GM19395 (cell line): ENCODE results near the gene PRRT3.
A peak's percentile ranks its signal among the peaks of the same experiment; 100 is the strongest.
"Not testable (repeated sequence)": the region's sequence is repeated elsewhere in the genome, so short reads cannot be mapped to it uniquely, and the experiment has no call there.

Experiments used
- ATAC-seq: cut with Tn5 transposase; IDR thresholded peaks from one replicate; pipeline ENCODE4 v1.9.1; 2021; ENCODE audit warnings: mild to moderate bottlenecking, moderate library complexity; ENCODE audit not compliant: unreplicated experiment

The PRRT3 gene

DNA sequence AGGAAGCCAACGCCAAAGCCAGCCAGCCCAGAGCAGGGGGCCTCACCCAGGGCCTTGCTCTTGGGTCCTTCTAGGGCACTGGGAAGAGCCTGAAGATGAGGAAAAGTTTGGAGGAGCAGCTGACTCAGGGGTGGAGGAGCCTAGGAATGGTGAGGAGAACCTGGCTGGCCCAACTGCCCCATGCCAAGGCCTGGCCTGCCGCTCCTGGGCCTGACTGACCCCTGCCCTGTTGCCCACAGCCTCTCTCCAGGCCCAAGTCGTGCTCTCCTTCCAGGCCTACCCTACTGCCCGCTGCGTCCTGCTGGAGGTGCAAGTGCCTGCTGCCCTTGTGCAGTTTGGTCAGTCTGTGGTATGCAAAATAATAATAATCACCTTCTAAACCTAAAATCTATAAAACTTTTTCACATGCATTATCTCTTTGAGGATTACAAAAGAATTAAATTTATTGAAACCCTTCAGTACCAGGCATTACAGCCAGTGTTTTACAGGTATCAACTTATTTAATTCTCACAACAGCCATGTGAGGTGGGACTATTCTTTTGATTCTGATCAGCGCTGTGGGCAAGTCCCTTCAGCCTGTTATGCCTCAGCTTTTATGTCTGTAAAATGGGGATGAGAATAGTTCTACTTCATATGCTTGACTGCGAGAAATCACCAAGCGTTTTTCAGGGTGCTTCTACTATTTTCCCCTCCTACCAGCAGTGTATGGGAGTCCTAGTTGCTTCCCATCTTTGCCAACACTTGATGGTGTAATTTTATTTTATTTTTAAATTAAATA, 33.8 kb downstream of the PRRT3 start:
- ATAC-seq, result no peak

DNA sequence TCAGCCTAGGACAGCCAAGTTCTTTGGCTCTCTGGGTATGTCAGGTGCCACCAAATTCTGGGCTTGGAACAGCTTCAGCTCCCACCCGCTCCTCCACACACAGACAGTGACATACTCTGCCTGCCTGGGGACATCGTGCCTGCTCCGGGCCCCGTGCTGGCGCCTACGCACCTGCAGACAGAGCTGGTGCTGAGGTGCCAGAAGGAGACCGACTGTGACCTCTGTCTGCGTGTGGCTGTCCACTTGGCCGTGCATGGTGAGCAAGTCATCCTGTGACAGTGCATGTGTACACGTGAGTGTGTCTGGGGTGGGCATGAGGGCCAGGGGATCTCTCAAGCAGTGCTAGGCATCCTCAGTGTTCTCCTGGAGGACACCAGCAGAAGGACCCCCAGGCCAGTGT, 34.4 kb downstream of the PRRT3 start:
- ATAC-seq, result no peak

DNA sequence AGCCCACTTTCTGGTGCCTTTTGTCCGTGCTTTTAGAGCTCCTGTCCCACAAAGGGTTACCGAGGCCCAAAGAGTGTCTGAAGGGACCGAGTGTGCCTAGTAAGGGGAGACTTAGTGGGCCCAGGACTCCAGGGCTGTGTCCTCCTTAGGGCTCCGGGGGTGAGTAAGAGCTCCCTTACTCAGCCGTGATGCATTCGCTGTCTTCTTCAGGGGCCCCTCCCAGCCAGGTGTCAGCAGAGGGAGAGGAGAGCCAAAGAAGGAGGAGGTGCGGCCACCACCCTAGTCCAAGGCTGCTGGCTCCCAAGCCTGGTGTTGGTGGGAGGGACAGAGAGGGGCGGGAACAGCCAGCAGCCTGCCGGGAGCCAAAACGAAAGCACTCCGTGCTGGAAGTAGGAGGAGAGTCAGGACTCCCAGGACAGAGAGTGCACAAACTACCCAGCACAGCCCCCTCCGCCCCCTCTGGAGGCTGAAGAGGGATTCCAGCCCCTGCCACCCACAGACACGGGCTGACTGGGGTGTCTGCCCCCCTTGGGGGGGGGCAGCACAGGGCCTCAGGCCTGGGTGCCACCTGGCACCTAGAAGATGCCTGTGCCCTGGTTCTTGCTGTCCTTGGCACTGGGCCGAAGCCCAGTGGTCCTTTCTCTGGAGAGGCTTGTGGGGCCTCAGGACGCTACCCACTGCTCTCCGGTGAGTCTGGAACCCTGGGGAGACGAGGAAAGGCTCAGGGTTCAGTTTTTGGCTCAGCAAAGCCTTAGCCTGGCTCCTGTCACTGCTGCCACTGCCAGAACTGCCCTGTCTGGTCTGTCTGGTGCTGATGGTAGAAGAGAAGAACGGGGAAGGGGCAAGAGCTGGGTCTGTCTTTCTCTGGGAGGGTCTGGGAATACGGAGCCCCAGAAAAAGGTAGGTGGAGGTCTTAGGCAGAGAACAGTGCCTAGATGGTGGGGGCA, 35.2 kb downstream of the PRRT3 start, which contains the start of gene IL17RC:
Gene IL17RC, plus strand, starts transcription at position 365 of the 947 bp plus-strand sequence. Its CDS starts 218 bp downstream, at position 583.
- ATAC-seq, result no peak

DNA sequence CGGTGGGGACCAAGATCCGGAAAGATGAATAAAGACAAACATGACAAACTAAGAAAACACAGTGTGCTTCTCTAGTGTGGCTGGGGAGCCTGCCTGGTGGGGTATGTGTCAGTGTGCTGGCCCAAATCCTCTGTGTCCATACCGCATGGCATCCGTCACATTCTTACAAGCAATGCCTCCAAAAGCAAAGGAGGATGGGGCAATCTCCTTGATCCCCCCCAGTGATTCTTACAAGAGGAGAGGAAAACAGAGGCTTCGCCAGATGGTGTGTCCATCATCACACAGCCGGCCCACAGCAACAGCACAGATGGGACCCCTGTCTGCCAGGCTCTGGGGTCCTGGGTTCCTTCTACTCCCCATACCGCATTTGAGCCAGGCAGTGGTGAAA, 35.9 kb downstream of the PRRT3 start:
- ATAC-seq, result no peak

DNA sequence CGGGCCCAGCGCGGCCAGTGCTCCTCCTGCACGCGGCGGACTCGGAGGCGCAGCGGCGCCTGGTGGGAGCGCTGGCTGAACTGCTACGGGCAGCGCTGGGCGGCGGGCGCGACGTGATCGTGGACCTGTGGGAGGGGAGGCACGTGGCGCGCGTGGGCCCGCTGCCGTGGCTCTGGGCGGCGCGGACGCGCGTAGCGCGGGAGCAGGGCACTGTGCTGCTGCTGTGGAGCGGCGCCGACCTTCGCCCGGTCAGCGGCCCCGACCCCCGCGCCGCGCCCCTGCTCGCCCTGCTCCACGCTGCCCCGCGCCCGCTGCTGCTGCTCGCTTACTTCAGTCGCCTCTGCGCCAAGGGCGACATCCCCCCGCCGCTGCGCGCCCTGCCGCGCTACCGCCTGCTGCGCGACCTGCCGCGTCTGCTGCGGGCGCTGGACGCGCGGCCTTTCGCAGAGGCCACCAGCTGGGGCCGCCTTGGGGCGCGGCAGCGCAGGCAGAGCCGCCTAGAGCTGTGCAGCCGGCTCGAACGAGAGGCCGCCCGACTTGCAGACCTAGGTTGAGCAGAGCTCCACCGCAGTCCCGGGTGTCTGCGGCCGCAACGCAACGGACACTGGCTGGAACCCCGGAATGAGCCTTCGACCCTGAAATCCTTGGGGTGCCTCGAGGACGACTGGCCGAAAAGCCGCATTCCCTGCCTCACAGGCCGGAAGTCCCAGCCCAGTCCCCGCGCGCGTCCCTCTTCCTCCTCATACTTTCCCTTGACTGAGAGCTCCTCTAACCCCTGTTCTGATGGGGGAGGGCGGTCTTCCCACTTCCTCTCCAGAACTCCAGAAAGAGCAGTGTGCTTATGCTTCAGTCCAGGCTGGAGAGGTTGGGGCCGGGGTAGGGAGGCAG, 36.7 kb downstream of the PRRT3 start:
- ATAC-seq, result peak; percentile 48

DNA sequence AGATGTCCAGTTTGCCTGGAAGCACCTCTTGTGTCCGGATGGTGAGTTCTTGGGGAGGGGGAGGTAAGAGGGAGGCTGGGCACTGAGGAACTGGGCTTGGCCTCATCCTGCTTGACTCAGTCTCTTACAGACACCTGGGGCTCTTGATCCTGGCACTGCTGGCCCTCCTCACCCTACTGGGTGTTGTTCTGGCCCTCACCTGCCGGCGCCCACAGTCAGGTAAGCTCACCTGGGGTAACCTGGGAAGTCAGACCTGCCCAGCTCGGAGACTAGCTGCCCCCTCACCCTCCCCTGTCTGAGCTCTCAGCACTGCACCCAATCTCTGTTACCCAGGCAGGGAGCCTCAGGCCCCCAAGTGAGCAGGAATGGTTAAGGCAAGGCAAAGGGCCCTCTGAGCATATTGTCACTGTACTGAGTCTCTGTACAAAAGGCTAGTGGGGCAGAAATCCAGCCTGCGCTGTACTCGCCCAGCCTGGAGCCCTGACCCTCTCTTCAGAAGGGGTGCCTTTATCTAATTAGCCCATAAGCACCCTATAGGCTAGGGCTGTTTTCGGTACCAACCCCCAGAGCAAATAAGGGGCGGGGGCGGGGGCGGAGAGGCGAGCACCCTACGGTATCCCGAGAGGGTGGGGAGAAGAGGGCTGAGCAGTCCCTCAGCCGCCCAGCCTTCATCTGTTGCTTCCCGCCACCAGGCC, 37.5 kb downstream of the PRRT3 start:
- peak; percentile 58 for ATAC-seq

DNA sequence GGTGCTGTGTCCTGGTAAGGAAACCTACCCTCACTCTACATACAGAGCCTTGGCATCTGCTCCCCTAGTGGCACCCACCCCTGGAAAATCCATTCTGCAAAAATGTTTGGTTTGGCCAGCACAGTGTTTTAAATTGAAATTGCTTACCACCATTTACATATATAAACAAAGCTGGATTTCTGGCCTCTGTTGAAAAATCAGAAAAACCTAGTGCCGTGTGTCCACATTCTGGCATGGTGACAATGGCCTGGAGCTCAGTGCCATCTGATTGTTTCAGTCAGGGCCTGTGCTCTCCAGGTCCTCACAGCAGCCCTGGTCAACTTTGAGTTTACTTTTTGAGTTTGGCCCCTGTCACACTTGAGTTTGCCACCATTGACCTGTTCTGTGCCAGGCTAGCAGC, 38.2 kb downstream of the PRRT3 start:
- ATAC-seq, result no peak

DNA sequence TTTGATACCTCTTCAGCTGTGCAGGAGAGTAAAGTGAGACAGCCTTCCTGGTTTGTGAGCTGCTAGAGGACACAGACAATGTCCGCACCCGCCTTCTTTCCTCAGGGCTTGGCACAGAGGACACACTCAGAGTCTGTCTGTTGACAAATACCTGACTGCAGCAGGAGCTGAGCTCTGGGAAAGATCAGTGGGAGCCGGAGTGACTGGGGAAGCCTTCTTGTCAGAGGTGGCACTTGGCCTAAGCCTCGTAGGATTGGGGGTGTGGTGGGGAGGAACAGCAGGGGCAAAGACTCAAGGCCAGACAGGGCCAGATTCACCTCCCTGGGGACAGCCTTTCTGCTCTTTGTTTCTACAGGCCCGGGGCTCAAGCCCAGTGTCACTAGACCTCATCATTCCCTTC, 38.6 kb downstream of the PRRT3 start:
- no peak for ATAC-seq

DNA sequence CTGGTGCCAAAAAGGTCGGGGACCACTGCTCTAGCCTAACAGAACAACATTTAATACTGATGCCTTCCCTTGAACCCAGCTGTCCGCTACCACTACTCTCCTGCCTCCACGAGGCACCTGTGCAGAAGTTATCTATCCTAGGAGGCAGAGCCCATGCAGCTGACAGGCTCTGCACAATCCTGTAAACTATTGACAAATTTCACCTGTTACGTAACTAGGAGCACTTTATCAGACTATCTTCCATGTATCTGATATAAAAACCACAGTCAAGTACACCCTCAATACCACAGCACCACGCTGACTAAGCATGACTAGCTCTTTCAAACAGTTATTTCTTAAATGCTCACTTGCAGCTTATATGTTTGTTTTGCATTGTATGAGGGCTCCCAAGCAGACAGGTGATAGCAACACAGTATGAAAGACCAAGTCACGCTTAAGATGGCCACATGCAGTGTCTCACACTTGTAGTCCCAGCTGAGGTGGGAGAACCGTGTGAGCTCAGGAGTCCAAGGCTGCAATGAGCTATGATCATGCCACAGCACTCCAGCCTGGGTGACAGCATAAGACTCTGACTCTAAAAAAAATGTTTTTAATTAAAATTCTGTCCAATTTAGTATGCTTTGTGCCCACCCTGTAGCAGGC, 39.8 kb downstream of the PRRT3 start:
- ATAC-seq, result no peak

DNA sequence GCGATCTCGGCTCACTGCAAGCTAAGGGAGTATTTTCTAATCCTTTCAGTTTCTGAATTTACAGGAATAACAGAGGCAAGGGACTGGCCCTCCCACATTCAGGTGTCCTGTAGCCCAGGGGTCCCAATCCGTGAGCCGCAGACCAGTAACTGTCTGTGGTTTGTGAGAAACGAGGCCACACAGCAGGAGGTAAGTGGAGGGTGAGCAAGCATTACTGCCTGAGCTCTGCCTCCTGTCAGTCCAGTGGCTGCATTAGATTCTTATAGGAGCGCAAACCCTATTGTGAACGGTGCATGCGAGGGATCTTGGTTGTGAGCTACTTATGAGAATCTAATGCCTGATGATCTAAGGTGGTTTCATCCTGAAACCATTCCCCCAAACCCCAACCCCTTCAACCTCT, 40.3 kb downstream of the PRRT3 start:
- no peak for ATAC-seq

DNA sequence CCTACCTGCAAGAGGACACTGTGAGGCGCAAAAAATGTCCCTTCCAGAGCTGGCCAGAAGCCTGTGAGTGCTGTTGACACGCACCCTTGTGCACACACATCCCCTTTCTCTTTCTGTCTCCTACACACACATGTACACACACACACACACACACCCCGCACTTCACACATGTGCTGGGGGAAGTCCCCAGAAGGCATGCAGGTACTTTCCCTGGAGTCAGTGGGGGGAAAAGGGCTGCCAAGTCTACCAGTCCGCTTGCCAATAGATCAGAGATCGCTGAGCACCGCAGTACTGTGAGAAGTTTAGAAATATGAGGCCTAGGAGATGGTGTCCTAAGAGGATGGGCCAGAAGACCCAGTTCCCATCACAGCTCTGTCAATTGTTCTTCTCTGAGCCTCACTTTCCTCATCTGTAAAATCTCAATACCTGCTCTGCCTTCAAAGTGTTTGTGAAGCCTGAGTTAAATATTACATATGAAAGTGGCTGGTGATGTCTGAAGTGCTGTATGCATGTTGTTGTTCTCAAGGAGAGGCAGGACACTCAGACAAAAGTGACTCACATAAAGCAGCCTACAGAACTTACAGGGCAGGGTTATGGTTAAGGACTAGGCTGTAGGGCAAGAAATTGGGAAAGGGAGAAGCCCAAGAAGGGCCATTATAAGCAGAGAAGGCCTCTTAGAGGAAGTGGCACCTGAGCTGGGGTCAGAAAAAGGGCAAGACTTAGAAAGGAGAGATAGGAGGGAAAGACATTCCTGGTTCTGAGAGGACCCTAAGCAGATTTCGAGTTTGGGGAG, 42.8 kb downstream of the PRRT3 start:
- ATAC-seq, result no peak

DNA sequence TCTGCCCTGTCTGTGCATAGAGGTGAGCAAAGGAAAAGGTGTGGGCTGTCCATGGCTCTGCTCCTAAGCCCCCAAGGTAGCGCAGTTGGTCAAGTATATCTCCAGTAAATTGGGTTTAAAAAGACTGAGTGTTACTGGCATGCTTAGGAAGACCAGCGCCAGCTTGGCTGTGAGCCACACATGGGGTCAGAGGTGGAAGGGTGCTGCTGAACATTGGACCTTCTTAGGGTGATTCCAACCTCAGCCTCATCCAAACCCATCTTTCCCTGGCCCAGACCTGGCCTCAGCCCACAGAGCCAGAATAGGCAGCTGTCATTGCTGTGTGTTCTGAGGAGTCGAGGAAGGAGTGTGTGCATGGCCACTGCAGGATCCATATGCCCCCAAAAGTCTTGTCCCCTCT, 43.9 kb downstream of the PRRT3 start:
- ATAC-seq, result no peak

DNA sequence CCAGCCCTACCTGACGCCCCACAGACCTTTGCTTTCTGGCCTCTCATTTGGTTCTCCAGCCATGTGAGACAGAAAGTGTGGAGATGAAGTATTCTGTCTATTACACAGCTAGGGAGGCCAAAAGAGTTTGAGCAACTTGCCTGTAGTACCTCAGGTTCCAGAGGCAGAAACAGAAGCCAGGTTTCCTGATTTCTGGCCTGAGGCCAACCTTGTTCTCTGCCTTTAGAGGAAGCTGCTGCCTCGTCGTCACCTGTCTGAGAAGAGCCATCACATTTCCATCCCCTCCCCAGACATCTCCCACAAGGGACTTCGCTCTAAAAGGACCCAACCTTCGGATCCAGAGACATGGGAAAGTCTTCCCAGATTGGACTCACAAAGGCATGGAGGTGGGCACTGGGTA, 45.7 kb downstream of the PRRT3 start:
- ATAC-seq, result no peak

DNA sequence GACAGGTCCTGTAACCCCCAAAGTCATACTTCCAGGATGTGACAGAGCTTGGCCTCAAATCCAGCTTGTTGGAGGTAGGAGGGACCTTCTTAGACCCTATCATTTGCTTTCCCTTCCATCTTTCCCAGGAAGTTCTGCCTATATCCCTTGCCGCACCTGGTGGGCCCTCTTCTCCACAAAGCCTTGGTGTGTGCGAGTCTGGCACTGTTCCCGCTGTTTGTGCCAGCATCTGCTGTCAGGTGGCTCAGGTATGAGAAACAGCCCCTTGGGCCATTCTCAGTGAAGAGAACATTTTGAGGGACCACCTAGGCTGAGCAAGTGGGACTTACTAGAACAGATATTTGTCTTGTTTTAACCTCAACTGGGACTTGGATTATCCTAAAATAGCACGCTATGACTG, 48.3 kb downstream of the PRRT3 start:
- ATAC-seq, result no peak

DNA sequence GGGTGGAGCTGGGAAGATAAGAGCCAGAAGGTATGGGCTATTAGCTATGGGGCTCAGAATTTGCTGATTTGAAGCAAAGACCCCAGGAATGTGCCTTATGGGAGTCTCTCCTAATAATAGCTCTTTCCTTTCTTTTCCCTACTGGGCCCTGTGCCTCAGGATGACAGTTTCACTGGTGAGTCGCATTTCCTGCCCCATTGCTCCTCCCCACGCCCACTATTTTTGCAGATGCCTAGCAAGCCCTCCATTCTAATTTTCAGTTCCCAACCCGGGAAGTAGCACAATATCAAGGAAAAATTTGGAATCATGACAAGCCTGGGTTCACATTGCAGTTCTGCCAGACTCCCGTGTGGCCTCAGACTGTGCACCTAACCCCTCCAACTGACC, 49.0 kb downstream of the PRRT3 start:
- no peak for ATAC-seq

DNA sequence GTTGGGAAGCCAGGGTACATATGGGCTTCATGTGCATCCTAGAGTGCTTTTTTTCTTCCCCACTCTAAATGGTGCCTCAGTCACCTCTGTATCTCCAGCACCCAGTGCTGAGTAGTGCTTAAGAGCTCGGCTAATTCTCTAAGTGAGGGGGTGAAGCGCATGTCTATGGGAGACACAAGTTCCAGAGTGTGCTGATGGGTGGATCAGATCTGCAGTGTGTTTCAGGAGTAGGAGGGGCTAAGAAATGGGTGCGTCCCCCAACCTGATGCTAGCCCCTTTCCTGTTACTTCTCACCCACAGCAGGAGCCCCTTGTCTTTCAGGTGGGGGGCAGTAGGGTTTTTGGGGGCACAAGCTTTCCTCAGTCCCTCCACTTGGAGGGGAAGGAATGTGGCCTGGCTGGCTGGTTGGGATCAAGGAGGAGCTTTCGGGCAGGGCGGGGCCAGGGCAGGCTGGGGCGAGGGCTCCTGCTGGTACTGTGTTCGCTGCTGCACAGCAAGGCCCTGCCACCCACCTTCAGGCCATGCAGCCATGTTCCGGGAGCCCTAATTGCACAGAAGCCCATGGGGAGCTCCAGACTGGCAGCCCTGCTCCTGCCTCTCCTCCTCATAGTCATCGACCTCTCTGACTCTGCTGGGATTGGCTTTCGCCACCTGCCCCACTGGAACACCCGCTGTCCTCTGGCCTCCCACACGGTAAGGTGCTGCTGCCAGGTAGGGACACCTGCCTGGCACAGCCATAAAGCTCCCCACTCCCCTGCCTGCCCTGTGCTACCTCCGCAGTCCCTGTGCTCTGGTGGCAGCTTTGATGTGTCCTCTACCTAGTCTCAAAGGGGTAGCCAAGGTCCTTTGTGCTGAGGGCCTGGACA, 49.6 kb downstream of the PRRT3 start, which contains the start of gene IL17RE:
Gene IL17RE, plus strand, starts transcription at position 477 of the 866 bp plus-strand sequence. Its CDS starts 85 bp downstream, at position 562.
- no peak for ATAC-seq

DNA sequence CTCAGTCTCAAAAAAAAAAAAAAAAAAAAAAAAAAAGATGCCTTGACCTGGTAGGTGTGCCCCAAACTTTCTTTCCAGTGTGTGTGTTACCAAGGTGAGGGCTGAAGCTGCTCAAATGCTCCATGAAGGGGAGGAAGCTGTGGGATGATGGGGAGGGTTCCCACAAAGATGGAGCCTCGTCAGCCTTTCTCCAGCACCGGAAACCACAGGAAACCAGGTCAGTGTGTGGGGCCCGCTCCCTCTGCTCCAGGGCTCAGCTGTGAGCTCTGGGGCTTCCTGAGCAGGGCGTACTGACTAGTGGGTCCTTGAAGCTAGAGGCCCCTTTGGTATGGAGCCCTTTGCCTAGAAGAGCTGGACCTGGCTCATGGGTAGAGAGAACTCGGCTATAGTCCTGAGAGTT, 50.2 kb downstream of the PRRT3 start:
- ATAC-seq, result no peak

DNA sequence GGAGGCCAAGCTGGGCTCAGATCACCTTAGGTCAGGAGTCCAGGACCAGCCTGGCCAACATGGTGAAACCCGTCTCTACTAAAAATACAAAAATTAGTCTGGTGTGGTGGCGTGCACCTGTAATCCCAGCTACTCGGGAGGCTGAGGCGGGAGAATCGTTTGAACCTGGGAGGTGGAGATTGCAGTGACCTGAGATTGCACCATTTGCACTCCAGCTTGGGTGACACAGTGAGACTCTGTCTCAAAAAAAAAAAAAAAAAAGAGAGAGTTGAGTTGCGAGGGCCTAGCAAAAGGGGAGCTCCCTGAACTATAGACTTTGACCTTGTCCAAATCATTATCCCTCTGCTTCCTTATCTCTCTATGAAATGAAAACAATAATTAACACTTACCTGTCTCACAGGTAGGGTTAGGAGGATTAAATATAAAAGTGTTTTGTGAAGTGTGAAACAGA, 51.2 kb downstream of the PRRT3 start:
- ATAC-seq, result not testable (repeated sequence)
